CD4-positive, alpha-beta T cell (primary cell): ENCODE results near the gene DNAAF8. TPM values are rescaled to one million over a fixed set of nuclear protein-coding genes. Genes with fewer than 3 reads are reported as not detected.

Experiments
- ATAC-seq: fragments of 200-7000 bp; cut with Tn5 transposase; one replicate; pipeline ENCODE4 v1.10.0; 2022; ENCODE audit warnings: mild to moderate bottlenecking; ENCODE audit not compliant: poor library complexity
- CTCF ChIA-PET: fragments of 350-600 bp; sonication (Branson Sonifier 250); formaldehyde crosslinking; loops from one replicate; lab custom pipeline; 2021; ENCODE audit warnings: antibody characterized with exemption, inconsistent platforms; lab: Charles Lee
- POLR2A ChIA-PET: fragments of 350-600 bp; sonication (Branson Sonifier 250); formaldehyde crosslinking; loops from one replicate; lab custom pipeline; 2021; ENCODE audit warnings: antibody characterized with exemption, inconsistent platforms; lab: Charles Lee
- DNase-seq, 14 experiments: peaks; one replicate each; pipeline ENCODE4 v3.0.0-alpha.2; 2013 to 2020; ENCODE audit warnings: mixed read lengths in 2 of 14
- H3K27ac ChIP-seq, 2 donors: one replicate each; pipeline versions ENCODE4 v1.5.1 to v1.7.0; 2013; ENCODE audit warnings: low read length in 2 of 2, low read depth in 1 of 2, mild to moderate bottlenecking in 1 of 2
- H3K27me3 ChIP-seq, 2 experiments: 1 replicate in 1 of 2; 2 replicates in 1 of 2; pipeline versions ENCODE4 v1.6.1 to v1.7.0; 2013; ENCODE audit warnings: low read length in 2 of 2, control low read depth in 1 of 2, mild to moderate bottlenecking in 1 of 2, moderate library complexity in 1 of 2; ENCODE audit not compliant: insufficient read depth in 2 of 2, control insufficient read depth in 1 of 2
- H3K36me3 ChIP-seq: one replicate; pipeline ENCODE4 v1.6.1; 2013; ENCODE audit warnings: low read length, control low read depth; ENCODE audit not compliant: insufficient read depth
- H3K4me1 ChIP-seq: one replicate; pipeline ENCODE4 v1.6.1; 2013; ENCODE audit warnings: low read length, control low read depth; ENCODE audit not compliant: insufficient read depth
- H3K4me3 ChIP-seq: one replicate; pipeline ENCODE4 v1.5.1; 2013; ENCODE audit warnings: mild to moderate bottlenecking, low read length, moderate library complexity
- H3K9me3 ChIP-seq, 2 experiments: 1 replicate in 1 of 2; 2 replicates in 1 of 2; pipeline versions ENCODE4 v1.6.1 to v1.7.0; 2013; ENCODE audit warnings: low read length in 2 of 2, mild to moderate bottlenecking in 2 of 2, control low read depth in 1 of 2, moderate library complexity in 1 of 2; ENCODE audit not compliant: control insufficient read depth in 1 of 2, insufficient read depth in 1 of 2
- H3K27ac Mint-ChIP-seq: one replicate; pipeline ENCODE4 v1.8.0; 2020; ENCODE audit warnings: mixed read lengths
- H3K27me3 Mint-ChIP-seq: one replicate; pipeline ENCODE4 v1.8.0; 2021; ENCODE audit warnings: mixed read lengths
- H3K36me3 Mint-ChIP-seq: one replicate; pipeline ENCODE4 v1.8.0; 2021; ENCODE audit warnings: low read depth, mixed read lengths
- H3K4me1 Mint-ChIP-seq: one replicate; pipeline ENCODE4 v1.8.0; 2021; ENCODE audit warnings: low read depth, mixed read lengths
- H3K4me3 Mint-ChIP-seq: one replicate; pipeline ENCODE4 v1.8.0; 2020; ENCODE audit warnings: mild to moderate bottlenecking, mixed read lengths
- H3K9me3 Mint-ChIP-seq: one replicate; pipeline ENCODE4 v1.8.0; 2020; ENCODE audit warnings: mixed read lengths
- intact Hi-C, 2 experiments: fragments of 100-400 bp; cut with DNase I in 1 of 2; cut with micrococcal nuclease in 1 of 2; formaldehyde crosslinking; loops; one replicate each; pipeline versions ENCODE4 v1.15.1 to v1.9.0; 2023 to 2025; cut with DNase I, micrococcal nuclease
- total RNA-seq, 174 experiments: library from RNA in 2 of 174; stranded (reverse) in 2 of 174; gene quantifications; one replicate each; pipeline ENCODE4 v1.2.3 and lab custom pipeline; 2021 to 2026
- TF ChIP-seq, protein P1 (sequence below): fragments of 200-600 bp; IDR thresholded peaks from one replicate; pipeline ENCODE4 v1.8.0; 2022; ENCODE audit warnings: antibody characterized with exemption, mild to moderate bottlenecking

Gene DNAAF8
- total RNA-seq, 2 experiments from 2014 or later = 0.25 TPM; not detected in 1

DNA sequence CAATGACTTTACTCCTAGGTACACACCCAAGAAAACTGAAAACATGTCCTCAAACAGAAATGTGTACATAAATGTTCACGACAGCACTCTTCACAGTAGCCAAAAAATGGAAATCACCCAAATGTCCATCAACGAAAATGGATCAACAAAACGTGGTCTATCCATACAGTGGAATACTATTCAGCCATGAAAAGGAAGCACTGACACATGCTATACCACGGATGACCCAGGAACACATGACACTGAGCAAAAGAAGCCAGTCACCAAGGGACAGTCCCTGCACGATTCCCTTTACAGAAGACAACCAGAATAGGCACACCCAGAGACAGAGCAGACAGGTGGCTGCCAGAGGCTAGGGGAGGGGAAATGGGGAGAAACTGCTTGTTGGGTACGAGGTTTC lies 21.4 kb downstream of the DNAAF8 start:
- Mint-ChIP-seq H3K4me3 (no peak overlapping the region), H3K9me3 (no peaks in the 10 kb centered on the region), H3K4me1 (no peaks in the 10 kb centered on the region), H3K36me3 (peaks cover 74% of the 10 kb centered on the region), H3K27ac (no peak overlapping the region), H3K27me3 (no peaks in the 10 kb centered on the region)
- Histone ChIP-seq H3K9me3 (peaks cover 0 to 3% of the 10 kb centered on the region in 2 experiments), H3K27me3 (no peaks in the 10 kb centered on the region), H3K27ac (no peak overlapping the region), H3K36me3 (peaks cover 75% of the 10 kb centered on the region), H3K4me3 (no peak overlapping the region), H3K4me1 (no peaks in the 10 kb centered on the region)
- TF ChIP-seq, protein P1, sequence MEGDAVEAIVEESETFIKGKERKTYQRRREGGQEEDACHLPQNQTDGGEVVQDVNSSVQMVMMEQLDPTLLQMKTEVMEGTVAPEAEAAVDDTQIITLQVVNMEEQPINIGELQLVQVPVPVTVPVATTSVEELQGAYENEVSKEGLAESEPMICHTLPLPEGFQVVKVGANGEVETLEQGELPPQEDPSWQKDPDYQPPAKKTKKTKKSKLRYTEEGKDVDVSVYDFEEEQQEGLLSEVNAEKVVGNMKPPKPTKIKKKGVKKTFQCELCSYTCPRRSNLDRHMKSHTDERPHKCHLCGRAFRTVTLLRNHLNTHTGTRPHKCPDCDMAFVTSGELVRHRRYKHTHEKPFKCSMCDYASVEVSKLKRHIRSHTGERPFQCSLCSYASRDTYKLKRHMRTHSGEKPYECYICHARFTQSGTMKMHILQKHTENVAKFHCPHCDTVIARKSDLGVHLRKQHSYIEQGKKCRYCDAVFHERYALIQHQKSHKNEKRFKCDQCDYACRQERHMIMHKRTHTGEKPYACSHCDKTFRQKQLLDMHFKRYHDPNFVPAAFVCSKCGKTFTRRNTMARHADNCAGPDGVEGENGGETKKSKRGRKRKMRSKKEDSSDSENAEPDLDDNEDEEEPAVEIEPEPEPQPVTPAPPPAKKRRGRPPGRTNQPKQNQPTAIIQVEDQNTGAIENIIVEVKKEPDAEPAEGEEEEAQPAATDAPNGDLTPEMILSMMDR = no peak
- intact Hi-C loops = no loop called here
- ChIA-PET CTCF (no interaction called here), POLR2A (no interaction called here)
- DNase-seq (no peak), ATAC-seq (no peak)

DNA sequence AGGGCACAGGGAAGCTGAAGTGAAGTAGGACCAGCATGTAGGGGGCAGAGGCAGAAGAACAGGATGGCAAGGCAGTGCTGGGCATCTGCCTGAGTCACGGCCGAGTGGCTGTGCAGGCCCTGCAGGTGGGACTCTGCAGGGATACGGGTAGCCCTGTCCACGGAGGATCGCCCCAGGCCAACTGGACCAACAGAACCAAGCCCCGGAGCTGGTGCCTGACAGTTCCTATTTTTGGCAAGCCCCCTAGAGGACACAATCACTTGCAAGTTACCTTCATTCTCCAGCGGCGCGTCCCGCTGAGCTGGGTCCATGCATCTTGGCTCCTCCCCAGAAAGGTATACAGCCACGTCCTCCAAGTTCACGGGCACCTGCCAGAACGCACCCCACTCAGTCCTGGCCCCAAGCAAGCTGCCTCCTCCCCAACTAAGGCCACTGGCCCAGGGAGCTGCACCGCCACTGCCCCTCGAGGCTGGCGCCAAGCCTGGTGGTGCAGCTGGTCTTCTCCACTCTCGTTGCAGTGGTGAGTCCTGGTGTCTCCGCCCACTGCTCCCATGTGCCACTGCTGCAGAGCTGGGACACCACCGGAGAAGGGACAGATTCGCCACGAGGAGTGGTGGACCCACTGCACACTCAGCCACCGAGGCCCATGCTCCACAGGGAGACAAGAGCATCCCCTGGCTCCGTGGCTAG lies 26.0 kb downstream of the DNAAF8 start:
- ChIA-PET CTCF (no interaction called here), POLR2A (no interaction called here)
- no peak overlapping the region for H3K4me3 Mint-ChIP-seq
- intact Hi-C loops = no loop called here
- no peak overlapping the region for H3K27ac ChIP-seq
- no peaks in the 10 kb centered on the region for H3K9me3 ChIP-seq
- peaks cover 80% of the 10 kb centered on the region for H3K36me3 Mint-ChIP-seq
- H3K4me1 Mint-ChIP-seq = peaks cover 6% of the 10 kb centered on the region
- no peak overlapping the region for H3K27ac Mint-ChIP-seq
- peaks cover 64% of the 10 kb centered on the region for H3K36me3 ChIP-seq
- DNase-seq (no peak), ATAC-seq (no peak)
- no peaks in the 10 kb centered on the region for H3K9me3 Mint-ChIP-seq
- no peak overlapping the region for H3K4me3 ChIP-seq
- H3K4me1 ChIP-seq = peaks cover 6% of the 10 kb centered on the region
- no peaks in the 10 kb centered on the region for H3K27me3 Mint-ChIP-seq
- TF ChIP-seq, protein P1 = no peak
- H3K27me3 ChIP-seq = no peaks in the 10 kb centered on the region

DNA sequence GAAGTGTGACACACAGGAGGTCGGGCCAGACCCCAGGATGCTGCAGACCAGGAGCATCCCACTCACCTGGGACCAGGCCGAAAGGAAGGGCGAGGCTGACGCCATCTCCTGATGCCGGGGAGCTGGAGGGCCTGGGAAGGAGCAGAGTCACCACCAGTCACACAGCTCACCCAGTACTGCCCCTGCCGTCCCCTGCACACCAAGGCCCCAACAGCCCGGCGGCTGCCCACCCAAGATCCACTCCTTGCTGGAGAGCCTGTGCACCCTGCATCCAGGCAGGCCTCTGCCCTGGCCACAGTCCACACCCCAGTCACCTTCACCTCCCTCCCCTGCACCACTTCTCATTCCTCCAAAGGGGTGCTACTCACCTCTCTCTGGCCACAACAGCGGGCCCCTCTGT lies 27.9 kb downstream of the DNAAF8 start:
- H3K9me3 Mint-ChIP-seq = no peaks in the 10 kb centered on the region
- H3K4me3 ChIP-seq = no peak overlapping the region
- ChIA-PET CTCF (no interaction called here), POLR2A (no interaction called here)
- H3K4me1 Mint-ChIP-seq = peaks cover 18% of the 10 kb centered on the region
- no peak for ATAC-seq
- no peaks in the 10 kb centered on the region for H3K9me3 ChIP-seq
- H3K4me3 Mint-ChIP-seq = no peak overlapping the region
- no peaks in the 10 kb centered on the region for H3K27me3 ChIP-seq
- H3K27ac ChIP-seq = no peak overlapping the region
- peaks cover 21% of the 10 kb centered on the region for H3K4me1 ChIP-seq
- no peaks in the 10 kb centered on the region for H3K27me3 Mint-ChIP-seq
- peaks cover 57% of the 10 kb centered on the region for H3K36me3 ChIP-seq
- H3K36me3 Mint-ChIP-seq = peaks cover 76% of the 10 kb centered on the region
- intact Hi-C loops = no loop called here
- TF ChIP-seq, protein P1 = no peak
- H3K27ac Mint-ChIP-seq = no peak overlapping the region
- no peak for DNase-seq
